Stimulated activated CD4-positive, alpha-beta T cell treated with anti-CD3 and anti-CD28 coated beads, Interleukin-2, amount 100 ng/mL, for 4 hours (primary cell): ENCODE measurements around the gene RASSF3.
"Not testable (repeated sequence)": the region's sequence is repeated elsewhere in the genome, so short reads cannot be mapped to it uniquely, and the experiment has no call there.

Source experiments
- DNase-seq: peaks from one replicate; pipeline ENCODE4 v3.0.0-alpha.2; 2020; ENCODE audit warnings: low read depth

Gene RASSF3

GRCh38 chr12:64633940-64634337 lies 23.6 kb downstream of the RASSF3 start:
- DNase-seq, result no peak

GRCh38 chr12:64634508-64635092 lies 24.3 kb downstream of the RASSF3 start:
- DNase-seq, result no peak

GRCh38 chr12:64635356-64635998 lies 25.2 kb downstream of the RASSF3 start:
- no peak for DNase-seq

GRCh38 chr12:64636856-64637255 lies 26.6 kb downstream of the RASSF3 start:
- no peak for DNase-seq

- DNase-seq, result no peak
These were observed 29.2 kb downstream of the RASSF3 start for GRCh38 chr12:64639466-64639865.

- no peak for DNase-seq
These were observed 36.0 kb downstream of the RASSF3 start for GRCh38 chr12:64646318-64646717.

- no peak for DNase-seq
These were observed 39.2 kb downstream of the RASSF3 start for GRCh38 chr12:64649487-64649886.

- DNase-seq, result no peak
These were observed 40.5 kb downstream of the RASSF3 start for GRCh38 chr12:64650762-64651161.

- DNase-seq, result no peak
These were observed 42.1 kb downstream of the RASSF3 start for GRCh38 chr12:64652346-64652745.

- DNase-seq, result no peak
These were observed 42.8 kb downstream of the RASSF3 start for GRCh38 chr12:64653123-64653522.

- DNase-seq, result not testable (repeated sequence)
These were observed 43.6 kb downstream of the RASSF3 start for GRCh38 chr12:64653907-64654306.

- no peak for DNase-seq
These were observed 44.8 kb downstream of the RASSF3 start for GRCh38 chr12:64655141-64655540.

- DNase-seq, result no peak
These were observed 46.1 kb downstream of the RASSF3 start for GRCh38 chr12:64656429-64656828.

GRCh38 chr12:64658892-64659481 lies 48.7 kb downstream of the RASSF3 start:
- DNase-seq, result no peak

- DNase-seq, result no peak
These were observed 50.1 kb downstream of the RASSF3 start for GRCh38 chr12:64660237-64661018.

GRCh38 chr12:64663015-64663414 lies 52.7 kb downstream of the RASSF3 start:
- DNase-seq, result no peak

- peak; percentile 37 for DNase-seq
These were observed 55.2 kb downstream of the RASSF3 start for GRCh38 chr12:64665514-64665913.

- DNase-seq, result no peak
These were observed 56.0 kb downstream of the RASSF3 start for GRCh38 chr12:64666054-64666914.

GRCh38 chr12:64667793-64668192 lies 57.5 kb downstream of the RASSF3 start:
- DNase-seq, result no peak

GRCh38 chr12:64669270-64669842 lies 59.1 kb downstream of the RASSF3 start:
- DNase-seq, result no peak

GRCh38 chr12:64670019-64670418 lies 59.7 kb downstream of the RASSF3 start:
- no peak for DNase-seq
